ENCODE data around the gene SGK1.
"Not testable (repeated sequence)": the region's sequence is repeated elsewhere in the genome, so short reads cannot be mapped to it uniquely, and the experiment has no call there.

DNA sequence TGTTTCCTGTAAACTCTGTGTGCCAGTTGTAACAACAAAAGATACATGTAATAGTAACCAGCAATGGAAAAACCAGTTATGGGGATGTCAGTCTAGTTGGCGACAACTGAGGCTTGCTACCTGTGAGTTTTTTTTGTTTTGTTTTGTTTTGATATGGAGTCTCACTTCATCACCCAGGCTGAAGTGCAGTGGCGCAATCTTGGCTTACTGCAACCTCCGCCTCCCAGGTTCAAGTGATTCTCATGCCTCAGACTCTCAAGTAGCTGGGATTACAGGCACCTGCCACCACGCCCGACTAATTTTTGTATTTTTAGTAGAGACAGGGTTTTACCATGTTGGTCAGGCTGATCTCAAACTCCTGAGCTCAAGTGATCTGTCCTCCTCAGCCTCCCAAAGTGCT is 136.2 kb downstream of the SGK1 start:
- TF ChIP-seq, protein P1, sequence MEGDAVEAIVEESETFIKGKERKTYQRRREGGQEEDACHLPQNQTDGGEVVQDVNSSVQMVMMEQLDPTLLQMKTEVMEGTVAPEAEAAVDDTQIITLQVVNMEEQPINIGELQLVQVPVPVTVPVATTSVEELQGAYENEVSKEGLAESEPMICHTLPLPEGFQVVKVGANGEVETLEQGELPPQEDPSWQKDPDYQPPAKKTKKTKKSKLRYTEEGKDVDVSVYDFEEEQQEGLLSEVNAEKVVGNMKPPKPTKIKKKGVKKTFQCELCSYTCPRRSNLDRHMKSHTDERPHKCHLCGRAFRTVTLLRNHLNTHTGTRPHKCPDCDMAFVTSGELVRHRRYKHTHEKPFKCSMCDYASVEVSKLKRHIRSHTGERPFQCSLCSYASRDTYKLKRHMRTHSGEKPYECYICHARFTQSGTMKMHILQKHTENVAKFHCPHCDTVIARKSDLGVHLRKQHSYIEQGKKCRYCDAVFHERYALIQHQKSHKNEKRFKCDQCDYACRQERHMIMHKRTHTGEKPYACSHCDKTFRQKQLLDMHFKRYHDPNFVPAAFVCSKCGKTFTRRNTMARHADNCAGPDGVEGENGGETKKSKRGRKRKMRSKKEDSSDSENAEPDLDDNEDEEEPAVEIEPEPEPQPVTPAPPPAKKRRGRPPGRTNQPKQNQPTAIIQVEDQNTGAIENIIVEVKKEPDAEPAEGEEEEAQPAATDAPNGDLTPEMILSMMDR (optimal IDR thresholded peaks at IDR 0.05 in 1 of 3, IDR thresholded peaks at IDR 0.05 in 1 of 3, conservative IDR thresholded peaks at IDR 0.05 in 1 of 3; ENCODE audit: extremely low read depth in 1 of 3, insufficient read depth in 2 of 3, low read length in 3 of 3), result not testable (repeated sequence)
- not testable (repeated sequence) for TF ChIP-seq EZH2 (IDR thresholded peaks at IDR 0.05; ENCODE audit: low read length)

All from keratinocyte (primary cell).